GM18517 (cell line): ENCODE data around the gene ERVV-1.
"Not testable (repeated sequence)": the region's sequence is repeated elsewhere in the genome, so short reads cannot be mapped to it uniquely, and the experiment has no call there.

Source experiments
- ATAC-seq: cut with Tn5 transposase; IDR thresholded peaks from one replicate; pipeline ENCODE4 v1.9.1; 2021; ENCODE audit warnings: mild to moderate bottlenecking, moderate library complexity; ENCODE audit not compliant: unreplicated experiment

The ERVV-1 gene, protein sequence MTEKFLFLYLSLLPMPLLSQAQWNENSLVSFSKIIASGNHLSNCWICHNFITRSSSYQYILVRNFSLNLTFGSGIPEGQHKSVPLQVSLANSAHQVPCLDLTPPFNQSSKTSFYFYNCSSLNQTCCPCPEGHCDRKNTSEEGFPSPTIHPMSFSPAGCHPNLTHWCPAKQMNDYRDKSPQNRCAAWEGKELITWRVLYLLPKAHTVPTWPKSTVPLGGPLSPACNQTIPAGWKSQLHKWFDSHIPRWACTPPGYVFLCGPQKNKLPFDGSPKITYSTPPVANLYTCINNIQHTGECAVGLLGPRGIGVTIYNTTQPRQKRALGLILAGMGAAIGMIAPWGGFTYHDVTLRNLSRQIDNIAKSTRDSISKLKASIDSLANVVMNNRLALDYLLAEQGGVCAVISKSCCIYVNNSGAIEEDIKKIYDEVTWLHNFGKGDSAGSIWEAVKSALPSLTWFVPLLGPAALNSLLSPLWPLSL

GRCh38 chr19:53013621-53014020 is at the start of gene ERVV-1:
ERVV-1 (plus strand) TSS chr19:53013921; CDS start chr19:53014091, 170 bp downstream.
- no peak for ATAC-seq

DNA sequence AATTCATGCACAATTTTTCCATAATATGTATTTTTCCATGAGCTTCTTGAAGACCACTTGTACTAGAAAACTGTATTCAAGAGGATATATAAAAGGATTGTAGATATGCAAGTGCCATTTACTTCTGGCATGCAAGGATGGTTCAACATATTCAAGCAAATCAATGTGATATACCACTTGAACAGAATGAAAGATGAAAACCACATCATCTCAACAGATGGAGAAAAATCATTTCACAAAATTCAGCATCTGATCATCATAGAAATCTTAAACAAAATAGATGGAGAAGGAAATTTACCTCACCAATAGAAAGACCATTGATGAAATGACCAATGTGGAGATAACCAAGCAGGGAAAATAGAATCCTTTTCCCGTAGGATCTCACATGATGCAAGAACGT is 45.9 kb upstream of the ERVV-1 start:
- ATAC-seq = no peak

GRCh38 chr19:52981329-52981728 is 32.4 kb upstream of the ERVV-1 start:
- no peak for ATAC-seq

- not testable (repeated sequence) for ATAC-seq
These were observed 30.6 kb upstream of the ERVV-1 start for GRCh38 chr19:52983167-52983566.

- no peak for ATAC-seq
These were observed 26.5 kb upstream of the ERVV-1 start for GRCh38 chr19:52987221-52987620.

- ATAC-seq = no peak
These were observed 25.2 kb upstream of the ERVV-1 start for GRCh38 chr19:52988506-52988905.

DNA sequence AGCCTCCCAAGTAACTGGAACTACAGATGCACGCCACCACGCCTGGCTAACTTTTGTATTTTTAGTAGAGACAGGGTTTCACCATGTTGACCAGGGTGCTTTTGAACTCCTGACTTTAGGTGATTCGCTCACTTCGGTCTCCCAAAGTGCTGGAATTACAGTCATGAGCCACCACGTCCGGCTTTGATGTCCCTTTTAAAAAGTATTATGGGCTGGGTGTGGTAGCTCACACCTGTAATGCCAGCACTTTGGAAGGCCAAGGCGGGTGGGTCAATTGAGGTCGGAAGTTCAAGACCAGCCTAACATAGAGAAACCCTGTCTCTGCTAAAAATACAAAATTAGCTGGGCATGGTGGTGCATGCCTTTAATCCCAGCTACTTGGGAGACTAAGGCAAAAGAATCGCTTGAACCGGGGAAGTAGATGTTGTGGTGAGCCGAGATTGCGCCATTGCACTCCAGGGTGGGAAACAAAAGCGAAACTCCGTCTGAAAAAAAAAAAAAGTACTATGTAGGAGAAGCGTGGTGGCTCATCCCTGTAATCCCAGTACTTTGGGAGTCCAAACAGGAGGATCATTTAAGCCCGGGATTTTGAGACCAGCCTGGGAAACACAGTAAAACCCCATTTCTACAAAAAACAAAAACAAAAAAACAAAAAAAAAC is 22.8 kb upstream of the ERVV-1 start:
- no peak for ATAC-seq

DNA sequence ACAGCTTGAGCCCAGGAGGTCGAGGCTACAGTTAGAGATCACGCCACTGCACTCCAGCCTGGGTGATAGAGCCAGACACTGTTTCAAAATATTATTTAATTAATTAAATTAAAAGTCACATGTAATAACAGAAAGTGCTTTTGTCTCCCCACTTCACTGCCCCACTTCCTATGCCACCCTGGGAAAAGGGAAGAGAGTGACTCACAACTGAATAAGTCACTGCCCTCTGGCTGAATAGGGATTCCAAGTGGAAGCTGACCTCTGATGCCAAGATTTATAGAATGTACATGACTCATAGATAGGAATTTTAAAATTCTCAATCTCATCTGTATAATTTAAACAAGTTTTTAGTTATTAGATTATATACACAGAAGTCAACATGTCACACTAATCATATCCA is 22.2 kb upstream of the ERVV-1 start:
- no peak for ATAC-seq

- ATAC-seq = no peak
These were observed 21.4 kb upstream of the ERVV-1 start for GRCh38 chr19:52992109-52993004.

- ATAC-seq = no peak
These were observed 20.2 kb upstream of the ERVV-1 start for GRCh38 chr19:52993342-52994178.

- no peak for ATAC-seq
These were observed 18.0 kb upstream of the ERVV-1 start for GRCh38 chr19:52995711-52996110.

GRCh38 chr19:52997975-52998374 is 15.7 kb upstream of the ERVV-1 start:
- ATAC-seq = no peak

GRCh38 chr19:53002479-53002878 is 11.2 kb upstream of the ERVV-1 start:
- no peak for ATAC-seq

GRCh38 chr19:53004242-53004641 is 9.5 kb upstream of the ERVV-1 start:
- ATAC-seq = no peak

- no peak for ATAC-seq
These were observed 6.5 kb upstream of the ERVV-1 start for GRCh38 chr19:53007200-53007599.

DNA sequence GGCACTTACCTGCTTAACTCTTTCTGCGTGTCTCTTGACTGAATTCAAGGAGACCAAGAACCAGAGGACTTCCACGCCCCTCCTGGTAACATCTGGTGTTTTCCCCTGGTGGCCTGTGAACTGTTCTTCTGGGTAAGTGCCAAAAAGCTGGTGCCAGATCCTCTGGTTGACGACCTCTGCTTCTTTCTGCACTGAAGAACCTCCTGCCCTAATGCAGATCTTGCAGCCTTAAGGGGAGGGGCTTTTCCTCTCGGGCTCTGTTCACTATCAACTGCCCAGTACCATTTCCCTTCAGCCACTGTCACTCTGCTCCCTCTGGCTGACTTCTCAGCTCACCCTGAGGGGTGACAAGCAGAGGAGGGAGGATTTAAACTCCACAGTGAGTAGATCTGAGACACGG is 6.1 kb upstream of the ERVV-1 start:
- no peak for ATAC-seq

GRCh38 chr19:53008061-53008778 is 5.5 kb upstream of the ERVV-1 start:
- ATAC-seq = no peak

DNA sequence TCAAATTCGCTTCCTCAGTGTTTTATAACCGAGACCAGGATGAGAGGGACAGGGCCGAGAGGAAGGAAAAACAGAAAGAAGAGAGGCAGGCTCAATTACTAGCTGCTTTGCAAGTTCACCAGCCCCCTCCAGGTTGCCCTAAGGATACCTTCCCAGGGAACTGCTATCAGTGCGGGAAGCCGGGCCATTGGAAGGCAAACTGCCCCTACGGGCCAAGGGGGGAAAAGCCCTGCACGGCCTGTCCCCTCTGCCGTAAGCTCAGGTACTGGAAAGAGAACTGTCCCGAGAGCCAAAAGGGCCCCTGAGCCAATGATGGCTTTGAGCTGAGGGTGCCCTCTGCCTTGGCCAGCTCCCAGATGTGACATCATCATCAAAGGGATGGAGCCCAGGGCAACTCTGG is 3.2 kb upstream of the ERVV-1 start:
- ATAC-seq = no peak

DNA sequence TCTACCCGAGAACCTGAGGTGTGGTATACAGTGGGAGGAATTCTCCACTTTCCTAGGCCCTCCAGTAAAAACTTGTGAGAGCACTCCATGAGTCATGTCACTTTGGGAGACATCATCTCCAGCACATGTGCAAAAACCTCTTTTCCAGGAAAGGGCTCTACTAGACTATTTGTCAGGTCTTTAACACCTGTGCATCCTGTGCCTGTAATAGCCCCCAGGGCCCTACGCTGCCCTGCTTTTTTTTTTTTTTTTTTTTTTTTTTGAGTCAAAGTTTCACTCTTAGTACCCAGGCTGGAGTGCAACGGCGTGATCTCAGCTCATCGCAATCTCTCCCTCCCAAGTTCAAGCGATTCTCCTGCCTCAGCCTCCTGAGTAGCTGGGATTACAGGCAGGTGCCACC is 1.7 kb upstream of the ERVV-1 start:
- no peak for ATAC-seq

- ATAC-seq = no peak
These were observed 1.4 kb downstream of the ERVV-1 start for GRCh38 chr19:53015159-53015558.
